Tongue (tissue), 2 donors: Measurements from ENCODE around the gene APLP1. TPM values are rescaled to one million over a fixed set of nuclear protein-coding genes. Genes with fewer than 3 reads are reported as not detected.
"Not testable (repeated sequence)": the region's sequence is repeated elsewhere in the genome, so short reads cannot be mapped to it uniquely, and the experiment has no call there.

Experiments used
- DNase-seq: peaks from one replicate; pipeline ENCODE4 v3.0.0-alpha.2; 2015
- total RNA-seq: library from RNA; depleted of rRNA; stranded (reverse); fragments of >200 nt; gene quantifications from one replicate; pipeline ENCODE4 v1.2.3, GENCODE V29; 2014

Gene APLP1
- 6.3 TPM for total RNA-seq

DNA sequence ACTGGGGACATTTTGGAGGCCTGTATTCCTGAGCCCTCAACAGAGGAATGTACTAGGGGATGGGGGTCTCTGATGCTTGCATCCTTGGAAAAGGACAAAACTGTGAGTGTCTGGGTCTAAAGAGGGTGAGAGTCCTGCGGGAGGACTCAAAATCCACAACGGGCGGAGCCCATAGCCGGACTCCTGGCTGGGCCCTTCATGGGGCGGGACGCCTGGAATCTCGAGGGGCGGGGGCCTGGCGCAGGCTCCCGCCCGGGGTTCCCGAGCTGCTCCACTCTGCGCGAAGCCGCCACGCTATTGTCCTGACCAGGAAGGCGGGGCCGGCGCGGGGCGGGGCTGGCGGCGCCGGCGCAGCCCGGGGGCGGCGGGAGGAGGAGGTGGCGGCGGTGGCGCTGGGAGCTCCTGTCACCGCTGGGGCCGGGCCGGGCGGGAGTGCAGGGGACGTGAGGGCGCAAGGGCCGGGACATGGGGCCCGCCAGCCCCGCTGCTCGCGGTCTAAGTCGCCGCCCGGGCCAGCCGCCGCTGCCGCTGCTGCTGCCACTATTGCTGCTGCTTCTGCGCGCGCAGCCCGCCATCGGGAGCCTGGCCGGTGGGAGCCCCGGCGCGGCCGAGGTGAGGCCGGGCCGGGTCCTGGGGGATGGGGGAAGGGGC is at the start of gene APLP1:
Gene APLP1 (plus strand): TSS at position 403 of the 651 bp plus-strand sequence. CDS start 63 bp downstream, at position 466.
- peak; percentile 68 for DNase-seq

DNA sequence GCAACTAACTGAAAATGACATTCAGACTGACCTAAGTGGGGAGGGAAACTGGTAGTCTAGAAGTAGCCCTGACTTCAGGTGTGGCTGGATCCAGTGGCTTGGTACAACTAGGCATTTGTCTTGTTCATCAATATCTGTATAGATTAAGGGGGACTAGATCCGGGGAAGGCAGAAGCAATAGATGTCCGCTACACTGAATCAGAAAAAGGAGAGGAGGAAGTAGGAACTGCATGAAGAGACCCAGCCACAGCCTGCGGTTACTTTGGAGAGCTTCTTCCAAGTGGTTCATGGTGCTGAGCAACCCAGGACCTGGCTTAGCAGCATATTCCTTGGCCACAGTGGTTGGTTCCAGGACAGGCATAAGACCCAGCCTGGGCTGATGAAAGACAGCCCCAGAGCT is 45.8 kb upstream of the APLP1 start:
- no peak for DNase-seq

DNA sequence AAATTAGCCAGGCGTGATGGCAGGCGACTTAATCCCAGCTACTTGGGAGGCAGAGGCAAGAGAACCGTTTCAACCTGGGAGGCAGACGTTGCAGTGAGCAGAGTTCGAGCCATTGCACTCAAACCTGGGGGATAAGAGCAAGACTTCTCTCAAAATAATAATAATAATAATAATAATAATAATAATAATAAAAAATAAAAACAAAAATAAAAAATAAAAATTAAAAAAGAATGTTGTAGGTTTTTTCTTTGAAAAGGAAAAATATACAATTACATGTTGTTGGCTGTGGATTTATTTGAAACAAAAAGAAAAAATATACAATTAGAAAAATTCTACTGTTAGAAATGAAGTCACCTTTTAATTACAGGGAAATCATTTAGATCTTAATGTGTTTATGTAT is 44.2 kb upstream of the APLP1 start:
- DNase-seq: no peak

DNA sequence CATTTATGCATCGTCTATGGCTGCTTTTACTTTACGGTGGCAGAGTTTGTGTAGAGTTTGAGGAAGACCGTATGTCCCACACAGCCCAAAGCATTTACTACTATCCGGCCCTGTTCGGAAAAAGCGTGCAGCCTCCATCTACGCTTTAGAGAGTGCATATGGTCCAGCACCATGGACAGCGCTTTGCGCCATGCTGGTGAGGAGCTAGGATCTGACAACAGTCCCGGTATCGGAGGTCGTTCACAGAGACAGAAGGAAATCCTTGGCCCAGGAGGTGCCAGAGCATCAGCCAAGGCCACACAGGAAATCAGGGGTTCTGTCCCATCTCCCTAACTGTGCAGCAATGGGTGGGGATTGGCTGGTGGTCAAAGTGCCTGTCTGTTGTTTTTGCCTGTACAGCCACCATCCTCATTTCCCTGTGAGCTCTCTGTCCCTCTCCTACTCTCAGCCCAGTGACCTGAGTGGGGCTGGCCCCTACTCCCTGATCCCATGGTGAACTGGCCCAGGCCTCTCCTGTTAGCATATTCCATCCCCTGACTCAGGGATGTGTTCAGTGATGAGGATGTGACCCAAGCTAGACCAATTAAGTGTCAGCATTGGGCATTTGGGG is 39.6 kb upstream of the APLP1 start:
- DNase-seq: peak; percentile 91

DNA sequence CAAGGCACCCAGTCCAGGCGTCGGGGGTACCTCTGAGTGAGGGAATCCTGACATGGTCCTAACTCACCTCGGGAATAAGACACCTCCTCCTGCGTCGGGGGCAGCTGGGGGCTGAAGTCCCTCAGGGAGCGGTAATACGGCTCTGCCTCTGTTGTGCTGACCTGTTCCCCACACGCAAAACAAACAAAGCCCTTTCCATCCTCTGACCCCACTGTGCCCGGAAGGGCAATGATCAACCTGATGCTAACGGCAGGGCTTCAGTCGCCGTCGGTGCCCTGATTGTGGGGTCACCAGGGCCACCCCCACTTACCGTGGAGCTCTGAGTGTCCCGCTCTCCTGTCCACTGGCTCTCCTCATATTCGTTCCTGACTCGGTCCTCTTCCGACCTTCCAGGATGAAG is 37.4 kb upstream of the APLP1 start:
- no peak for DNase-seq

DNA sequence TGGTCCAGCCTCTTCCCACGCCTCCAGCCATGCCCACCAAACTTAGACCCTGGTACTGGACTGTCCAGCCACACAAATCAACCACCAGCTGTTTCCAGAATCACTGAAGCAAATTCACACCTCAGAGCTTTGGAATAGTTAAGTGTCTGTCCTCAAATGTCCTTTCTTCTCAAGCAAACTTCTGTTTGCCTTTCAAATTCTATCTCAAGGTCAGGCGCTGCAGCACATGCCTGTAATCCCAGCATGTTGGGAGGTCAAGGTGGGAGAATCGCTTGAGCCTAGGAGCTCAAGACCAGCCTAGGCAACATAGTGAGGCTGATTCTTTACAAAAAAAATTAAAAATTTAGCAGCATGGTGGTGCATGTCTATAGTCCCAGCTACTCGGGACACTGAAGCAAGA is 36.3 kb upstream of the APLP1 start:
- DNase-seq: no peak

DNA sequence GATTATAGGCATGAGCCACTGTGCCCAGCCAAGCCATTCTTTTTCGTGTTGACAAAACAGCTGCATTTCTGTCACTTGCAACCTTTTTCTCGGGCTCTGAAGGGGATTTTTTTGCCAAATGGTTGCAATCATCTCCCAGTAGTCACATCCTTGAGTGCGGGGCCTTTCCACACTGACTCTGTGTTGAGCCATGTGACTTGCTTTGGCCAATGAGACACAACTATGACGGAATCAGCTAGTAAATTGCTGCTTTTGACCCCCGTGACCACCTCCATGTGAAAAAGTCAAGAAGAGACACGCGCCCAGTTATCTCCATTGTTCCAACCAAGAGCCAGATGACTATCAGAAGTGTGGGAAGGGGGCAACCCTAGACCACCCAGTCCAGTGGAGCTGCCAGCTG is 34.4 kb upstream of the APLP1 start:
- DNase-seq: no peak

DNA sequence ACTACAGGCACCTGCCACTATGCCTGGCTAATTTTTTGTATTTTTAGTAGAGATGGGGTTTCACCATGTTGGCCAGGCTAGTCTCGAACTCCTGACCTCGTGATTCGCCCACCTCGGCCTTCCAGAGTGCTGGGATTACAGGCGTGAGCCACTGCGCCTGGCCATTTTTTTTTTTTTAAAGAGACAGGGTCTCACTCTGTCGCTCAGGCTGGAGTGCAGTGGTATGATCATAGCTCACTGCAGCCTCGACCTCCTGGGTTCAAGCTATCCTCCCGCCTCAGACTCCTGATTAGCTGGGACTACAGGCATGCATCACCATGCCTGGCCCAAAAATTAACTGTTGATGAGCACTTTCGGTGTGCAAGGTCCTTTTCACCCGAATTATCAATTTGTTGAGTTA is 32.3 kb upstream of the APLP1 start:
- not testable (repeated sequence) for DNase-seq

DNA sequence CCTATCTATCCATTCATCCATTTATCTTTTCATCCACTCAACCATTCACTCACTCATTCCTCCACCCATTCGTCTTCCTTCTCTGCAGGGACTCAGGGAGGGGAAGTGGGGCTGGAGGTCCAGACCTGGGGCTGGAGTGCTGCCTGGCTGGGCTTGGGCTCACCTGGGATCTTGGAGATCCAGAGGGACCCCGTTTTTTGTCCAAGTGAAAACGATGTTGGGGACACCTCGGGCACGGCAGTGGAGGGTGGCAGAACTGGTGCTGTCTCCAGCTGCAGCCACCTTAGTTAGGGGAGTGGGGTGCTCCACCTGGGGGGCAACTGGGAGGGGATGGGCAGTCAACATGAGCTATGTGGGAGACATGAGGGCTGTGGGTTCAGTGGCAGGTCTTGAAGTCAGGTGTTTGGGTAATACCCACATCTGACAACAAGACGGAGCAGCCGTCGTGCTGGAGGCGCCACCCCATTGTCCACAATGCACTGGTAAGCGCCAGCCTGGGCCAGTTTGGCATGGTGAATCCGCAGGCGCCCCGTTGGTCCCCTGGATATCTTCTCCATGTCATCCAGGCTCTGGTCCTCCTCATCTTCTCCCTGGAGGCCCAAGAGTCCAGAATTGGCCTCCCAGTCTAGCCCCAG is 26.3 kb upstream of the APLP1 start:
- DNase-seq: no peak

DNA sequence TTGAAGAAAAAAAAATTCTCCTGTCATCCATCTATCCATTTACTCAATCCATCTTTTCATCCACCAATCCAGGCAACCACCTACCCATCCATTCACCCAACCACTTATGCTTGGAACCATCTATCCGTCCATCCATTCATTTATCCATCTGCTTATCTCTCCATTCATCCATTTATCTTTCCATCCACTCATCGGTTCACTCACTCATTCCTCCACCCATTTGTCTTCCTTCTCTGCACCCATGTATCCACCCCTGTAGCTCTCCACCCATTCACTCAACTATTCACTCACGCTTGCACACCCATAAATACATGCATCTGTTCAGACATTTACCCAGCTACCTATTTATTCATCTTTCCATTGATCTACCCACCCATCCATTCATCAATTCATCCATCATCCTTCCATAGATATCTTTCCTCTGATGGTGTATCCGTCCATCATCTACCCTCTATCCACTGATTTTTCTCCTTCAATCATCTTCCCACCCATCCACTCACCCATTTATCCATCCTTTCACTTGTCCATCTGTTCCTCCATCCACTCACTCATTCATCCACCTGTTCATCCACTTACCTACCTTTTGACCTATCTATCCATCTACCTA is 25.6 kb upstream of the APLP1 start:
- DNase-seq: no peak

DNA sequence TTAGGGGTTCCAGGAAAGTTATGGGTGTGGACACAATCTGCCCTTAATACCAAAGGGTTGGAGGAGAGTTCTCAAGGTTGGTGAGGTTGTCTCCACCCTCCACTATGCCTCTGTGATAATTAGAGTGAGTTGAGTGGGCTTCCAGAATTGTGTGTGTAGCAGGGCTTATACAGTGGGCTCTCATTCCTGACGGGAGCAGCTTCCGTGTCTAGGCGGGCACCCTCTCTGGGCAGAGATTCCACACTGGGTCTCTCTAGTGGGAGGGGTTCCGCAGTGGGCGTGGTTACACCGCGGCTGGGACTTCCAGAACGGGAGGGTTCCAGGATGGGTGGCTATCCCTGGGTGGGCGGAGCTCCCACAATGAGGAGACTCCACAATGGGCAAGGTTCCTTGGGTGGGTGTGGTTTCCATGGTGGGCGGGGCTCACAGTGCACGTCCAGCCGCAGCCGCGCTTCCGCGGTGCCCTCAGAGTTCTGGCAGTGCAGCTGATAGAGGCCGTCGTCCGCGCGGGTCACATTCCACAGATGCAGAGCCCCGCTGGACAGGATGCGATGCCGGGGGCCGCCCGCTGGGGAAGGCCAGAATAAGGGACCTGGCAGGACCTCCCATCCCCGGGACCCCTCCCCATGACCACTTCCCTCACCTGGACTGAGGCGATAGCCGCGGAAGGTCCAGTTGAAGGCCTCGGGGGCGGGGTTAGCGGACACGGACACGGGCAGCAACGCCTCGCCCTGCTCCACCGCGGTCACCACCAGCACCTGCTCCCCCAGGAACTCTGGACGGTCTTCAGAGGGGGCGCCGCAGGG is 24.5 kb upstream of the APLP1 start:
- DNase-seq: no peak

DNA sequence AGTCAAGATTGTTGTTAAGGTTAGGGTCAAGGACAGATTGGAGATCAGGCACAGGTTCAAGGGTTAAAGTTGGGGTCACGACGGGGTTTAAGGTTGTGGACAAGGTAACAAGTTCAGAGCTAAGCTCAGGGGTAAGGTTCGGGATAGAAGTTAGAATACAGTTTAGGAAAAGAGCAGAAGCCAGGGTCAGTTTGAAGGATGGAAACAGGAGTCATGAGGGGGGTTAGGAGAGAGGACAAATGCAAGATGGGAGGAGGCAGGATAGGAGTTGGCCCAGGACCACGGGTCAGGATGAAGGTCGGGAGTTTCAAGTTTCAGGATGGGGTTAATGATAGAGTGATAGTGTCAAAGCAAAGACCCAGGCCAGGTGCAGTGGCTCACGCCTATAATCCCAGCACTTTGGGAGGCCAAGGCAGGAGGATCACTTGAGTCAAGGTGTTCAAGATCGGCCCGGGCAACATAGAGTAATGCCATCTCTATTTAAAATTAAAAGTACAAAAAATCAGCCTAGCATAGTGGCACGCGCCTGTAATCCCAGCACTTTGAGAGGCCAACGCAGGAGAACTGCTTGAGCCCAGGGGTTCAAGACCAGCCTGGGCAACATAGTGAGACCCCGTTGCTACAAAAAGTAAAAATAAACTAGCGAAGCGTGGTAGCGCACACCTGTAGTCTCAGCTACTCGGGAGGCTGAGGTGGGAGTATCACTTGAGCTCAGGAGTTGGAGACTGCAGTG is 23.7 kb upstream of the APLP1 start:
- DNase-seq: no peak

DNA sequence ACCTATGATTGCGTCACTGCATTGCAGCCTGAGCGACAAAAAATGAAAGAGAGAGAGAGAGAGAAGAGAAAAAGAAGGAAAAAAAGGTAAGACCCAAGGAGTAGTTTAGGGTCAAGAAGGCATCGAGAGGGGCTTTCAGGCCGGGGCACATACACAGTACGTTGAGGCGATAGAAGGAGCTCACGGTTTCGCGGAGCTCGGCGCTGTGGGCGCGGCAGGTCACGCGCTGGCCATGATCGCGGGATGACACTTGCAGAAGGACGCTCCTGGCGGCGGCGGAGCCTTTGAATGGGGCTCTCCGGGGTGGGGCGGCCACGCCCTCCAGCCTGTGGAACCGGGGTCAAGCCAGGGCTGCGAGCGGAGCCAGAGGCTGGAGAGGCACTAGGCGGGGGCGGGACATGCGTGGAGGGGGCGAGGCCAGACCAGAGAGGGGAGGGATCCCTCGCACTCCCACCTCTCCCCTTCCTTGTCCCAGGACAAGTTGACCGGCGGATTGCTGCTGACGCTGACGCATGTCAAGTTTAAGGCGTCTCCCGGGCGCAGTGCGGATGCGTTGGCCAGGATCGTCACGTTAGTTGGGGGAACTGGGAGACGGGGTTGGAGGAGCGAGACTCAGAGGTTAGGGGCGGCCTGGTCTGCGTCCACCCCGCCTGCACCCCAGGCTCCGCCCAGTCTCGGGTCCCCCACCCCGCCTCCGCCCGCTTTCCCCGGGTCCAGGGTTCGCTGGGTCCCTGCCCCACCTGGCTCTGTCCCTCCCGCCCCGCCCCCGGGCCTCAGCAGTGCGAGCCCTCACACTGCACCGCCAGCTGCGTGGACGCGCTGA is 22.9 kb upstream of the APLP1 start:
- DNase-seq: peak; percentile 9

DNA sequence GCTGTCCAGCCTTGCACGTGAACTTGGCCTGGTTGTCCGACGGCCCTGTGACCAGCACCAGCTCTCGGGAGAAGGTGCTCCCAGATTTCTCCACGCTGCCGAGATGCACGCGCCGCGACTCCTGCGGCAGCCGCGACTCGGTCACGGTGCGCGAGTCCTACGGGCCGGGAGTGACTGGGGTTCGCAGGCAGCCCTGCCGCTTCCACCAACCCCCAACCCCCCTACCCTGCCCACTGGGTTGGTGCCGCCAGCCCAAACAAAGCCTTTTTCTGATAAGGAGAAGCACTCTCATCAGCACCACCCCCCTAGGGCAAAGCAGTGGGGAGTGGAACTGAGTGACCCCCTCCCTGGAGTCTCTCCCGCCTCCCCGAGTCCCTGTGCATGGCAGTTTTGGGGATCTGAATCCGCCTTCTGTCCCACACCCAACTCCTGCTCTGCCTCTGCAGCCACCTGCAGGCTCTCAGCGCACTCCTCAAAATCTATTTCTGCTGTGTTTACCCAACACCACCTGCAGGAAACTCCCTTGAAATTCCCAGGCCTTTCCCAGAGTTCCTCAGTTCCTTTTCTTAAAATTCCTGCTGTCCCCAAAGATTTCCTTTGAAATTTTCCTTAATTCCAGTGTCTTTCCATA is 22.2 kb upstream of the APLP1 start:
- DNase-seq: peak; percentile 10

DNA sequence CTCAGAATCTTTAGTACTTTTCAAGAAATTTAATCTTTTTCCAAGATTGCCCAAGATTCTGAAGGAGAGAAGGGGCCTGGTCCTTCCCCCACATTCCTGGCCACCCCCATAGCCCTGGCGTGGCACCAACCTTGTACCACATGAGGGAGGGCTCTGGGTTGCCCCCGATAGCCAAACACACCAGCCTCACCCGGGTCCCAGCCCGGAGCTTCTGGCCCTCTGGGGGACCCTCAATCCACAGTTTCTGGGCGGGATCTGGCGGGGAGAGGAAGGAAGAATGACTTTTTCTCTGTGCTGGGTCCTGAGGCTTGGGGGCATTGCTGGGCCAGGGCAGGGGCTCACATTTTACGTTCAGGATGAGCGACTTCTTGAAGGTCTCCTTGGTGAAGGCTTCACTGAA is 20.5 kb upstream of the APLP1 start:
- DNase-seq: no peak

DNA sequence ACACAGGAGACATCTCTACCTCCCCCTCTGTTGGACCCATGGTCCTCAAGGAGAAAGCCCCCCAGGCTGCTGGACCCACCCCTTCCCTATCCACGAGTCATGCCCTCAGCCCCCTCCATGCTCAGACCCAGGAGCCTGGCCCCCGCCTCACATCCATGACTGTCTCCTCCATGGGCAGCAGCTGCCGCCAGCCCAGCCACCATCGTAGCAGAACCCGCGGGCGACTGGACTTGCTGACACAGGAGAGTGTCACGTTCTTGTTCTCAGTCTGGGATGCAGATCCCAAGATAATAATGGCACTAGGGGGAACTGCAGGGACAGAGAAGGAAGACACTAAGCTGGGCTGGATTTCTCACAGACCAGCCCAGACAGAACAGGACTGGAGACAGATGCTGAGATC is 19.9 kb upstream of the APLP1 start:
- DNase-seq: no peak

DNA sequence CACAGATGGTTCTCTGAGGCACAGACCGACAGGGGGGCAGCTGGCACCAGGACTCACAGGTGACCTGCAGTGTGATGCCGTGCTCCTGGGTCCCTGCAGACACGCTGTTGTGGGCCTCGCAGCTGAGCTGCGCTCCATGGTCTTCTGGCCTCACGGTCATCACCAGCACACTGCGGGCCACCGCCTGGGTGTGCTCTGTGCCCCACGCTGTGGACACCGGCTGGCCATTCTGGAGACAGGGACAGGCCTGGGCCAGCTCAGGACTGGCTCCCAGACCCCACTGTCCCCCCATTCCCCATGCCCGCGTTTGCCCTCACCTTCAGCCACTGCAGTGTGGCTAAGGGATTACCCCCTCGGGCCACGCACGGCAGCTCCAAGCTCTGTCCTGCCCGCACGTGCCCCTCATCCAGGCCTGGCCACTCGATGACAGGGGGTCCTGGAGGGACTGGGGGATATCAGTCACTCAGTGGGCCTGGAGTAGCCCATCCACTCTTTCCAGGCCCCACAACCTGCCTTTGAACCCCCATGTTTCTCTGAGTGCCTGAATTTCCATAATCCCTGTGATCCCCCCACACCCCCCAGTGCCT is 19.4 kb upstream of the APLP1 start:
- DNase-seq: no peak

DNA sequence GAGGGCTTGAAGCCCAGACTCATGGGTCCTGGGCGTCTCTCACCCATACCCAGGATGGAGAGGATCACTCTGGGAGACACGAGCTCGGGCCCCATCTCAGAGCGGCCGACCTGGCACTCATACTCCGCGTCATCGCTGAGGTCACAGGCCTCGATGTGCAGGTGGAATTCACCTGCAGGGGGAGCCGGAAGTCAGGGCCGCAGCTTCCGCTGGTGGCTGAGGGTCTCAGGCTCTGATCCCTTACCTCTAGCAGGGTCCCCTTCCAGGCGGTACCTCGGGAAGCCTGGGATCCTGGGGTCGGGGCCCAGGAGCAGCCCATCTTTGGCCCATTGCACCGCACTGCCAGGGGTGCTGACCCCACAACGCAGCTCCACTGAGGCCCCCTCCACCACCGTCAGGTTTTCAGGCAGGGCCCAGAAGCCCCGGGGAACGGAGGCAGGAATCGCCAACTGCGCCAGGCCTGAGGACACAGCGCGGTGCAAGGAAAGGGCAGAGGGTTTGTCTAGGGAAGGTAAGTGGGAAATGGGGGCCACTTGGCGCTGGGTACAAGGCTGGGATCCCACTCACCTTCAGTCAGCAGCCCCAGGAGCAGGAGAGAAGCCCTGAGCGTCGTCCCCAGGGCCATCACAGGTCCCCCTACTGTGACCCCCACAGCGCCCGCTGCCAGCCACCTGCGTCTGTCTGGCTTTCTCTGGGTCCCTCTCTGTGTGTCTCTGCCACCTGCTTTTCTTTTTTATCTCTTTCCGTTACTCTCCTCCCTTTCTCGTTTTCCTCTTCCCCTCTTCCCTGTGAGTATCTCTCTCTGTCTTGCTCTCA is 17.0 kb upstream of the APLP1 start:
- DNase-seq: no peak
